Measurements from ENCODE around the gene WDPCP.

- TF ChIP-seq CTCF (IDR thresholded peaks at IDR 0.05 in 8 of 11, conservative IDR thresholded peaks at IDR 0.05 in 3 of 11) = no peak
- no peak for TF ChIP-seq POLR2A (IDR thresholded peaks at IDR 0.05)
Observed at GRCh38 chr2:63104482-63104881, 483.8 kb downstream of the WDPCP start.

All from spleen (tissue), 7 donors.